AG08396 (cell line): ENCODE data around the gene SPATA20.

ENCODE experiments used
- DNase-seq: peaks from one replicate; pipeline ENCODE4 v3.0.0; 2012; ENCODE audit warnings: low spot score, mixed read lengths

SPATA20 gene

DNA sequence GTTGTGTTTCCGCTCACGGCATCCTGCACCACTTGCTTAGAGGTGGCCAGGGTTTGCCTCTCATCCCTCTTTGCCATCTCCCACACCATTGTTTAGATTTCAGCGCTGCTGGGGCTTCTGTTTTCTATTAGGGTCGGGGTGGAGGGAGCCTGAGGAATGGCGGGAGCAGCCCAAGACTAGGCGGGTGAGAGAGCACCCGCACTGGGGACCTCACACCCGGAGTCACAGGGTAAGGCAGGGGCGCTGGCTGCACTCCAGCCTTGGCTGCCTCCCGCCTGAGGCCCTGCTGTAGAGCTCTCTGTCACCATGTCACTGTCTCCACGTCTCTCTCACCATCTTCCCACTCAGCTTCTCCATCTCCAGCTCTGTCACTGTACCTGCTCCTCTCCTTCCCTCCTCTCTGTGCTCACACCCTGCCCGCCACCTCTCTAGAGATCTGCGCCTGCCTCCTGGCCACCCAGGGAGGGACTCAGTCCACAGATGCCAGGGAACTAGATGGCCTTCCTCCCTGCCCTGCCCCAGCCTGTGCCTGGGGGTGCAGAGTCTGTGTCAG, 54.9 kb downstream of the SPATA20 start:
- DNase-seq, result no peak

DNA sequence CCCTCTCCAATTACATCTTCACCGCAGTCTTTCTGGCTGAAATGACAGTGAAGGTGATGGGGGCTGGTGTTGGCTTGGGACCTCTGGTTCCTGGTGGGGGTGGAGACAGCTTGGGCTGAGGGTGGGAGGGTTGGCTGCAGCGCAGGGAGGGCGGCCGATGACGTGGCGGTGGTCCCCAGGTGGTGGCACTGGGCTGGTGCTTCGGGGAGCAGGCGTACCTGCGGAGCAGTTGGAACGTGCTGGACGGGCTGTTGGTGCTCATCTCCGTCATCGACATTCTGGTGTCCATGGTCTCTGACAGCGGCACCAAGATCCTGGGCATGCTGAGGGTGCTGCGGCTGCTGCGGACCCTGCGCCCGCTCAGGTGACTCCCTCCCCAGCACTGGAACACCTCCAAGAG, 55.9 kb downstream of the SPATA20 start:
- DNase-seq, result no peak

DNA sequence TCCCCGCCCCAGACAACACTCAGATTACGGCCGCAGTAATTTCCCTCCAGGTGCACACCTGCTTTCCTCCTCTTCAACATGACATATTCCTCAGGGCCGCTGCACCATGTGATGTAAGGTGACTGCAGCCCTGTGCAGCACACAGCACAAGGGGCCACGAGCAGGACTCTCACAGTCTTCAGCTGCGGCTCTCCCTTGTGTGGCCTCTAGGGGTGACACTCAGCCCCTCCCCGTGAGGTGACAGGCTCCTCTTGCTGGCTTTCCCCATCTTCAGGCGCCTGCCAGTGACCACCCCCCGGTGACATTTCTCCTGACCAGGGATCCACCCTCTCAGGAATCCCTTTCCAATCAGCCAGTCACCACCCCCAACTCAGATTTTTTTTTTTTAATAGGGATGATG, 56.4 kb downstream of the SPATA20 start:
- DNase-seq, result no peak

DNA sequence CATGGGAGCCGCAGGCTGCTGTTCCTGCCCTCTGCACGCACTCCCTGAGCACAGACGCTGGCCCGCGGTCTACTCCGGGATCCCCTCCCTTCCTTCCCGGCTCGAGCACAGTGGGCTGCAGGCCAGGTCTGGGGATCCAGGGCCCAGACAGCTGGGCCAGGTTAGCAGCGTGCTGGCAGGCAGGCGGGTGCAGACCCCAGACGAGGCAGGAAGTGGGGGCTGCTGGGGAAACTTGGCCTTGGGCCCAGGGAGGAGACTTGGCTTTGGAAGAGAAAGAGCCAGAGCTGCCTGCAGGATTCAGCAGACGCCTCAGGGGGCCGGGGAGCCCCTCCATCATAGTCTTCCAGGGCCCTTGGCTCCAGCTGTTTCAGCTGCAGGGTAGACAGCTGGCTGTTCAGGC, 57.5 kb downstream of the SPATA20 start:
- peak; percentile 69 for DNase-seq

DNA sequence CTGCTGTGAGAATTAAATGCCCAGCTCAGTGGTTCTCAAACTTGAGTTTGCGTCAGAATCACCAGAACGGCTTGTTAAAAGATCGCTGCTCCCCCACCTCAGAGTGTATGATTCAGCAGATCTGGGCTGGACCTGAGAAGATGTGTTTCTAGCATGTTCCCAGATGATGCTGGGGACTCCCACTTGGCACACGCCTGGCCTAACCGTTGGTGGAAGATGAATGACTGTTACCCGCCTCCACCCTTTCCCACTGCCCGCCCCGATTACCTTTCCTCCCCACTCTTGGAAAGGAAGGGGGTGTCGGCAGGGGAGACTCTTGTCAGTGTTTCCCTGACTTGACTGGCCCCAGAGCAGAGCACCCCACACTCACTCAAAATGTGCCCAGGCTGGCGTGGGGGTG, 58.5 kb downstream of the SPATA20 start:
- no peak for DNase-seq
